HepG2 (cell line): ENCODE results near the gene GPAT3. TPM values are rescaled to one million over a fixed set of nuclear protein-coding genes. Genes with fewer than 3 reads are reported as not detected.
A peak's percentile ranks its signal among the peaks of the same experiment; 100 is the strongest.

Experiments
- CEBPG ChIP-seq: IDR thresholded peaks from 2 replicates; pipeline ENCODE4 v1.6.1; 2016
- FOSL1 ChIP-seq: sonication (generic); formaldehyde crosslinking; IDR thresholded peaks from 2 replicates; pipeline ENCODE4 v1.9.0; 2021; ENCODE audit warnings: missing genetic modification reagents, borderline replicate concordance
- HNF4G ChIP-seq, 2 experiments: sonication (generic) in 1 of 2; formaldehyde crosslinking in 1 of 2; IDR thresholded peaks; 2 replicates each; pipeline versions ENCODE4 v1.4.0 to v1.6.1; 2011 to 2020; ENCODE audit warnings: borderline replicate concordance in 2 of 2, low read depth in 2 of 2, mild to moderate bottlenecking in 2 of 2, low read length in 1 of 2, missing genetic modification reagents in 1 of 2, moderate library complexity in 1 of 2
- KLF6 ChIP-seq: IDR thresholded peaks from 2 replicates; pipeline ENCODE4 v1.8.0; 2016; ENCODE audit warnings: missing biosample characterization, missing genetic modification reagents
- MZF1 ChIP-seq: sonication (generic); formaldehyde crosslinking; IDR thresholded peaks from 2 replicates; pipeline ENCODE4 v1.8.1; 2023; ENCODE audit warnings: mild to moderate bottlenecking, missing genetic modification reagents, borderline replicate concordance
- RBFOX2 ChIP-seq: fragments of 200-400 bp; formaldehyde crosslinking; IDR thresholded peaks from 2 replicates; pipeline ENCODE4 v1.6.1; 2017; ENCODE audit warnings: low read depth, mild to moderate bottlenecking, low read length
- SOX5 ChIP-seq: IDR thresholded peaks from 2 replicates; pipeline ENCODE4 v1.6.1; 2016; ENCODE audit warnings: borderline replicate concordance
- SRY ChIP-seq: sonication (generic); formaldehyde crosslinking; IDR thresholded peaks from 2 replicates; pipeline ENCODE4 v1.8.0; 2022; ENCODE audit warnings: mild to moderate bottlenecking, missing genetic modification reagents
- SSRP1 ChIP-seq: IDR thresholded peaks from 2 replicates; pipeline ENCODE4 v1.6.1; 2016; ENCODE audit warnings: control low read depth
- ZIK1 ChIP-seq: sonication (generic); formaldehyde crosslinking; IDR thresholded peaks from 2 replicates; pipeline ENCODE4 v1.5.0; 2020; ENCODE audit warnings: mild to moderate bottlenecking, low read depth, missing genetic modification reagents, borderline replicate concordance
- ZNF136 ChIP-seq: sonication (generic); formaldehyde crosslinking; IDR thresholded peaks from 2 replicates; pipeline ENCODE4 v1.8.1; 2022; ENCODE audit warnings: low read depth, mild to moderate bottlenecking, moderate library complexity, missing genetic modification reagents
- ZNF562 ChIP-seq: sonication (generic); formaldehyde crosslinking; IDR thresholded peaks from 2 replicates; pipeline ENCODE4 v1.8.0; 2022; ENCODE audit warnings: missing genetic modification reagents, borderline replicate concordance
- ZNF674 ChIP-seq: sonication (generic); formaldehyde crosslinking; IDR thresholded peaks from 2 replicates; pipeline ENCODE4 v1.5.0; 2020; ENCODE audit warnings: low read depth, mild to moderate bottlenecking, missing genetic modification reagents
- polyA plus RNA-seq, 8 experiments: library from polyadenylated mRNA; depleted of rRNA in 3 of 8; stranded (reverse) in 7 of 8; unstranded in 1 of 8; fragments of >200 nt; fragmentation: Illumina TruSeq in 4 of 8; extraction: Trizol in 4 of 8; gene quantifications; 2 replicates each; pipeline versions ENCODE4 v1.2.1 to v1.2.3, GENCODE V29; 2011 to 2016; ENCODE audit warnings: low read depth in 4 of 8, missing spikeins in 1 of 8, mixed read lengths in 1 of 8; ENCODE audit not compliant: insufficient read depth in 1 of 8
- total RNA-seq, 5 experiments: library from RNA; depleted of rRNA; stranded (reverse); fragments of >200 nt; fragmentation: Illumina TruSeq; extraction: Trizol; gene quantifications; 2 replicates each; pipeline ENCODE4 v1.2.3, GENCODE V29; 2016; ENCODE audit warnings: low read depth in 1 of 5
- TF ChIP-seq, protein P1 (sequence below): fragments of 450-650 bp; IDR thresholded peaks from 2 replicates; pipeline ENCODE4 v1.6.1; 2017; ENCODE audit warnings: mild to moderate bottlenecking
- TF ChIP-seq, protein P2 (sequence below): sonication (generic); formaldehyde crosslinking; IDR thresholded peaks from 2 replicates; pipeline ENCODE4 v1.4.0; 2020; ENCODE audit warnings: missing genetic modification reagents, mild to moderate bottlenecking, borderline replicate concordance
- TF ChIP-seq, protein P3 (sequence below), 2 experiments: sonication (generic) in 1 of 2; formaldehyde crosslinking in 1 of 2; IDR thresholded peaks; 2 replicates each; pipeline versions ENCODE4 v1.4.0 to v1.6.1; 2016 to 2020; ENCODE audit warnings: borderline replicate concordance in 1 of 2, low read depth in 1 of 2, mild to moderate bottlenecking in 1 of 2, missing genetic modification reagents in 1 of 2

The GPAT3 gene
- total and polyA plus RNA-seq, 2 of the 13 experiments (the other 11 are each of a cell fraction or from before 2014, with no cell fraction given) = 2.4 to 2.6 TPM

DNA sequence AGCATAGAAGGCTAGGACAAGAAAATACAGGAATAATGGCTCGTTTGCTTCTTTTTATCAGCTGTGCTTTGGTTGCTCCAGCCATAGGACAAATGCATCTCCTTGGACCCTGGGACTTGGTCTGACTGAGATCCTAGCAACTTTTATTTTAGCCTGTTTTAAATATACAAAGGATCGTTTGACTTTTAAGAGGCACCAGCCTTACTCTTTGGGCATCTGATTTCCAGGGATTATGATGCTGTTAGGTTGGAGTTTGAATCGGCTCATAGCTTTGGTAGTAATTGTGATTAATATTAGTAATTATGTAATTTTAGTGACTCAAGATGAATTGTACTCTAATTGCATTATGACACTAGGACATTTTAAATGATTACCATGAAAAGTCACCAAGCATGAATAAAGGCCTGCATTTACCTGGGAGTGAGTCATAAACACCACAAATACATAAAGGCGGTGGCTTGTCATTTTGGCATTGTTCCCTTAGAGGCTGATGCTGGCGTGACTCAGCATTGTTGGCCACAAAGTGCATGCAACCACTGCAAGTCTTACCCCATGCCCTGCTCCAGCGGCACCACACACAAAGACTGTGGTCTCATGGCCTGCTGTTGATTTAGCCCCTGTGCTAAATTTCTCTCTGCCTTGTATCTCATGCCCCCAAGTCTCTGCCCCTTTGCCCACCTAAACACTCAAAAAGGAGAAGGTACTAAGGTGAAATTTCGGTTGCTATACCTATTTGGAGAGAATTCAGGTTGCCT is 12.4 kb downstream of the GPAT3 start (continued):
- TF ChIP-seq, protein P1, sequence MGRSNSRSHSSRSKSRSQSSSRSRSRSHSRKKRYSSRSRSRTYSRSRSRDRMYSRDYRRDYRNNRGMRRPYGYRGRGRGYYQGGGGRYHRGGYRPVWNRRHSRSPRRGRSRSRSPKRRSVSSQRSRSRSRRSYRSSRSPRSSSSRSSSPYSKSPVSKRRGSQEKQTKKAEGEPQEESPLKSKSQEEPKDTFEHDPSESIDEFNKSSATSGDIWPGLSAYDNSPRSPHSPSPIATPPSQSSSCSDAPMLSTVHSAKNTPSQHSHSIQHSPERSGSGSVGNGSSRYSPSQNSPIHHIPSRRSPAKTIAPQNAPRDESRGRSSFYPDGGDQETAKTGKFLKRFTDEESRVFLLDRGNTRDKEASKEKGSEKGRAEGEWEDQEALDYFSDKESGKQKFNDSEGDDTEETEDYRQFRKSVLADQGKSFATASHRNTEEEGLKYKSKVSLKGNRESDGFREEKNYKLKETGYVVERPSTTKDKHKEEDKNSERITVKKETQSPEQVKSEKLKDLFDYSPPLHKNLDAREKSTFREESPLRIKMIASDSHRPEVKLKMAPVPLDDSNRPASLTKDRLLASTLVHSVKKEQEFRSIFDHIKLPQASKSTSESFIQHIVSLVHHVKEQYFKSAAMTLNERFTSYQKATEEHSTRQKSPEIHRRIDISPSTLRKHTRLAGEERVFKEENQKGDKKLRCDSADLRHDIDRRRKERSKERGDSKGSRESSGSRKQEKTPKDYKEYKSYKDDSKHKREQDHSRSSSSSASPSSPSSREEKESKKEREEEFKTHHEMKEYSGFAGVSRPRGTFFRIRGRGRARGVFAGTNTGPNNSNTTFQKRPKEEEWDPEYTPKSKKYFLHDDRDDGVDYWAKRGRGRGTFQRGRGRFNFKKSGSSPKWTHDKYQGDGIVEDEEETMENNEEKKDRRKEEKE = no peak
- TF ChIP-seq ZNF562 (CRISPR knock-in tag) (no peak), SOX5 (peak; percentile 85), ZIK1 (CRISPR knock-in tag) (no peak), ZNF674 (CRISPR knock-in tag) (no peak), FOSL1 (CRISPR knock-in tag) (peak; percentile 41; the same call in 1 of the 2 replicates), MZF1 (CRISPR knock-in tag) (no peak), SSRP1 (CRISPR knock-in tag) (no peak), ZNF136 (no peak), SRY (CRISPR knock-in tag) (no peak), KLF6 (CRISPR knock-in tag) (0 out of 2 replicates have a peak, but pooled peaks have one; percentile 33), HNF4G (IDR thresholded peaks at IDR 0.05; ENCODE audit: borderline replicate concordance, low read depth, low read length) (no peak), HNF4G (CRISPR knock-in tag; IDR thresholded peaks at IDR 0.05; ENCODE audit: borderline replicate concordance, low read depth) (no peak), RBFOX2 (no peak), CEBPG (peak; percentile 62)
- TF ChIP-seq, protein P2, sequence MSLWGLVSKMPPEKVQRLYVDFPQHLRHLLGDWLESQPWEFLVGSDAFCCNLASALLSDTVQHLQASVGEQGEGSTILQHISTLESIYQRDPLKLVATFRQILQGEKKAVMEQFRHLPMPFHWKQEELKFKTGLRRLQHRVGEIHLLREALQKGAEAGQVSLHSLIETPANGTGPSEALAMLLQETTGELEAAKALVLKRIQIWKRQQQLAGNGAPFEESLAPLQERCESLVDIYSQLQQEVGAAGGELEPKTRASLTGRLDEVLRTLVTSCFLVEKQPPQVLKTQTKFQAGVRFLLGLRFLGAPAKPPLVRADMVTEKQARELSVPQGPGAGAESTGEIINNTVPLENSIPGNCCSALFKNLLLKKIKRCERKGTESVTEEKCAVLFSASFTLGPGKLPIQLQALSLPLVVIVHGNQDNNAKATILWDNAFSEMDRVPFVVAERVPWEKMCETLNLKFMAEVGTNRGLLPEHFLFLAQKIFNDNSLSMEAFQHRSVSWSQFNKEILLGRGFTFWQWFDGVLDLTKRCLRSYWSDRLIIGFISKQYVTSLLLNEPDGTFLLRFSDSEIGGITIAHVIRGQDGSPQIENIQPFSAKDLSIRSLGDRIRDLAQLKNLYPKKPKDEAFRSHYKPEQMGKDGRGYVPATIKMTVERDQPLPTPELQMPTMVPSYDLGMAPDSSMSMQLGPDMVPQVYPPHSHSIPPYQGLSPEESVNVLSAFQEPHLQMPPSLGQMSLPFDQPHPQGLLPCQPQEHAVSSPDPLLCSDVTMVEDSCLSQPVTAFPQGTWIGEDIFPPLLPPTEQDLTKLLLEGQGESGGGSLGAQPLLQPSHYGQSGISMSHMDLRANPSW (CRISPR knock-in tag) = no peak
- TF ChIP-seq, protein P3, sequence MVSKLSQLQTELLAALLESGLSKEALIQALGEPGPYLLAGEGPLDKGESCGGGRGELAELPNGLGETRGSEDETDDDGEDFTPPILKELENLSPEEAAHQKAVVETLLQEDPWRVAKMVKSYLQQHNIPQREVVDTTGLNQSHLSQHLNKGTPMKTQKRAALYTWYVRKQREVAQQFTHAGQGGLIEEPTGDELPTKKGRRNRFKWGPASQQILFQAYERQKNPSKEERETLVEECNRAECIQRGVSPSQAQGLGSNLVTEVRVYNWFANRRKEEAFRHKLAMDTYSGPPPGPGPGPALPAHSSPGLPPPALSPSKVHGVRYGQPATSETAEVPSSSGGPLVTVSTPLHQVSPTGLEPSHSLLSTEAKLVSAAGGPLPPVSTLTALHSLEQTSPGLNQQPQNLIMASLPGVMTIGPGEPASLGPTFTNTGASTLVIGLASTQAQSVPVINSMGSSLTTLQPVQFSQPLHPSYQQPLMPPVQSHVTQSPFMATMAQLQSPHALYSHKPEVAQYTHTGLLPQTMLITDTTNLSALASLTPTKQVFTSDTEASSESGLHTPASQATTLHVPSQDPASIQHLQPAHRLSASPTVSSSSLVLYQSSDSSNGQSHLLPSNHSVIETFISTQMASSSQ (IDR thresholded peaks at IDR 0.05; ENCODE audit: low read depth) = no peak
- TF ChIP-seq, protein P3 (CRISPR knock-in tag; IDR thresholded peaks at IDR 0.05; ENCODE audit: borderline replicate concordance) = no peak
